Measurements from ENCODE around the gene EPB41L1. TPM values are rescaled to one million over a fixed set of nuclear protein-coding genes. Genes with fewer than 3 reads are reported as not detected.

EPB41L1 gene
- total RNA-seq, 4 donors from 2014 or later: 9.0 to 33.5 (median 20.4) TPM

GRCh38 chr20:36237477-36237876 is 82.9 kb downstream of the EPB41L1 start:
- intact Hi-C loops (cut with DNase I; ENCODE audit: low total_unique reads): no loop called here
- TF ChIP-seq, protein P1, sequence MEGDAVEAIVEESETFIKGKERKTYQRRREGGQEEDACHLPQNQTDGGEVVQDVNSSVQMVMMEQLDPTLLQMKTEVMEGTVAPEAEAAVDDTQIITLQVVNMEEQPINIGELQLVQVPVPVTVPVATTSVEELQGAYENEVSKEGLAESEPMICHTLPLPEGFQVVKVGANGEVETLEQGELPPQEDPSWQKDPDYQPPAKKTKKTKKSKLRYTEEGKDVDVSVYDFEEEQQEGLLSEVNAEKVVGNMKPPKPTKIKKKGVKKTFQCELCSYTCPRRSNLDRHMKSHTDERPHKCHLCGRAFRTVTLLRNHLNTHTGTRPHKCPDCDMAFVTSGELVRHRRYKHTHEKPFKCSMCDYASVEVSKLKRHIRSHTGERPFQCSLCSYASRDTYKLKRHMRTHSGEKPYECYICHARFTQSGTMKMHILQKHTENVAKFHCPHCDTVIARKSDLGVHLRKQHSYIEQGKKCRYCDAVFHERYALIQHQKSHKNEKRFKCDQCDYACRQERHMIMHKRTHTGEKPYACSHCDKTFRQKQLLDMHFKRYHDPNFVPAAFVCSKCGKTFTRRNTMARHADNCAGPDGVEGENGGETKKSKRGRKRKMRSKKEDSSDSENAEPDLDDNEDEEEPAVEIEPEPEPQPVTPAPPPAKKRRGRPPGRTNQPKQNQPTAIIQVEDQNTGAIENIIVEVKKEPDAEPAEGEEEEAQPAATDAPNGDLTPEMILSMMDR (IDR thresholded peaks at IDR 0.05): no peak
- no peak for TF ChIP-seq POLR2A (IDR thresholded peaks at IDR 0.05)
- no peak for DNase-seq (ENCODE audit: low spot score in 2 of 2)
- 48 to 56% methylated on average over 5 of the region's 5 CpGs for WGBS, 2 donors
- no peak overlapping the region for H3K4me3 ChIP-seq (ENCODE audit: low read depth, poor library complexity, severe bottlenecking)

GRCh38 chr20:36238153-36238552 is 83.6 kb downstream of the EPB41L1 start:
- TF ChIP-seq, protein P1 (IDR thresholded peaks at IDR 0.05): no peak
- TF ChIP-seq POLR2A (IDR thresholded peaks at IDR 0.05): no peak
- intact Hi-C loops (cut with DNase I; ENCODE audit: low total_unique reads): no loop called here
- no peak overlapping the region for H3K4me3 ChIP-seq (ENCODE audit: low read depth, poor library complexity, severe bottlenecking)
- WGBS, 2 donors: 89 to 92% methylated on average over 3 of the region's 3 CpGs
- no peak for DNase-seq (ENCODE audit: low spot score in 2 of 2)

DNA sequence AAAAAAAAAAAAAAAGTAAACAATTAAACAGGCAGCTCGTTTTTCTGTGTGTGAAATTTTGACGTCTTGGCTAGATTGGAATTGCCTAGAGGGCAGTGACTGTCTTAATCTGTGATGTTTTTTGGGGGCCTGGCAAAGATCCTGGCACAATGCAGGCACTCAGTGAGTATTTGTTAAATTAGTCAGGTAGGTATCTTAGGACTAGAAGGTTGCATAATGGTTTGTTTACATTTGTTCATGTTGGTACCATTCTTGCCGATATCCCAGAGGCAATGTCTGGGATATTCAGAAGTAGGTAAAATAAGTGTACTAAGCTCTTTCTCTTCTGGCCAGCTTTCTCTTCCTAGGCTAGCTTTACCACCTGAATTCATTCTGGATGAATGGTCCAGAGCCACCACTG is 84.2 kb downstream of the EPB41L1 start:
- TF ChIP-seq, protein P1 (IDR thresholded peaks at IDR 0.05): no peak
- TF ChIP-seq POLR2A (IDR thresholded peaks at IDR 0.05): no peak
- no peak overlapping the region for H3K4me3 ChIP-seq (ENCODE audit: low read depth, poor library complexity, severe bottlenecking)
- intact Hi-C loops (cut with DNase I; ENCODE audit: low total_unique reads): no loop called here
- DNase-seq (ENCODE audit: low spot score in 2 of 2): no peak
- 49 to 55% methylated on average over 3 of the region's 3 CpGs for WGBS, 2 donors

GRCh38 chr20:36240076-36240475 is 85.5 kb downstream of the EPB41L1 start:
- intact Hi-C loops (cut with DNase I; ENCODE audit: low total_unique reads): no loop called here
- TF ChIP-seq POLR2A (IDR thresholded peaks at IDR 0.05): no peak
- TF ChIP-seq, protein P1 (IDR thresholded peaks at IDR 0.05): no peak
- DNase-seq (ENCODE audit: low spot score in 2 of 2): no peak
- no peak overlapping the region for H3K4me3 ChIP-seq (ENCODE audit: low read depth, poor library complexity, severe bottlenecking)
- 91 to 96% methylated on average over 11 of the region's 12 CpGs for WGBS, 2 donors

DNA sequence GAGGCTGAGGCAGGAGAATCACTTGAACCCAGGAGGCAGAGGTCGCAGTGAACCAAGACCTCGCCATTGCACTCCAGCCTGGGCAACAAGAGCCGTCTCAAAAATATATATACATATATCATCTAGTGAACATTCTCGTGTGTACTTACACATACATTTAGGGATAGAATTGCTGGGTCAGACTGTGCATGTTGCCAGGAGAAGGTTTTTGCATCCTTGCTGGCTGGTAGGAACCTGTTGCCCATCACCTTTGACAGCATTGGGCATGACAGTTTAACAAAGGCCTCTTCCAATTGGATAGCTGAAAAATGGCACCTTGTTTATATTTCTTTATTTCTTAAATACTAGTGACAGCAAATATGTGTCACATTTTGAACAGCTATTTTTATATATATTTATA is 87.1 kb downstream of the EPB41L1 start:
- no peak overlapping the region for H3K4me3 ChIP-seq (ENCODE audit: low read depth, poor library complexity, severe bottlenecking)
- no peak for DNase-seq (ENCODE audit: low spot score in 2 of 2)
- 89 to 92% methylated on average over 4 of the region's 4 CpGs for WGBS, 2 donors
- TF ChIP-seq POLR2A (IDR thresholded peaks at IDR 0.05): no peak
- TF ChIP-seq, protein P1 (IDR thresholded peaks at IDR 0.05): no peak
- intact Hi-C loops (cut with DNase I; ENCODE audit: low total_unique reads): no loop called here

DNA sequence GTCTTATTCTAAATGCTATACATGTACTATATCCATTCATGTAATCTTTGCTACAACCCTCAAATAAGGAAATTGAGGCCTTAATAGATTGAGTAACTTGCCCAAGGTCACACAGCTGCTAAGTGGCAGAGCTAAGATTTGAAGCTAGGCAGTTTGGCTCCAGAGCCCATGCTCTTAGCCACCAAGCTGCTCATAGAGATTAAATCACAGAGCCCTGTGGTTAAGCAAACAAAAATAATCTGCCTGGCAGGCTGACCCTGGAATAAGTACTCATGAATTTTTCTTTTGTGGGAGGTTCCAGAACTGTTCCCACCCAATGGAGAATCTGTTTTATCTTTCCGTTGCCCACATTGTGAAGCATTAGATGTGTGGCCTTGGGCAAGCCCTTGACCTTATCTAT is 89.2 kb downstream of the EPB41L1 start:
- intact Hi-C loops (cut with DNase I; ENCODE audit: low total_unique reads): no loop called here
- DNase-seq (ENCODE audit: low spot score in 2 of 2): no peak
- TF ChIP-seq, protein P1 (IDR thresholded peaks at IDR 0.05): no peak
- no peak for TF ChIP-seq POLR2A (IDR thresholded peaks at IDR 0.05)
- 84 to 85% methylated on average over 1 of the region's 1 CpG for WGBS, 2 donors
- no peak overlapping the region for H3K4me3 ChIP-seq (ENCODE audit: low read depth, poor library complexity, severe bottlenecking)

Data from lower leg skin (tissue), 4 donors.